Stimulated activated CD8-positive, alpha-beta memory T cell treated with anti-CD3 and anti-CD28 coated beads, Interleukin-7, amount 100 ng/mL, for 1 hour (primary cell): ENCODE results near the gene SLC4A4.

Experiments used
- DNase-seq, 2 donors: peaks; one replicate each; pipeline ENCODE4 v3.0.0-alpha.2; 2020; ENCODE audit warnings: low read depth in 2 of 2

SLC4A4 gene

GRCh38 chr4:71538528-71538927 lies 199.7 kb downstream of the SLC4A4 start:
- no peak for DNase-seq

- no peak for DNase-seq
Observed at GRCh38 chr4:71540749-71541269, 202.0 kb downstream of the SLC4A4 start.

- DNase-seq = no peak
Observed at GRCh38 chr4:71541541-71541940, 202.7 kb downstream of the SLC4A4 start.

- no peak for DNase-seq
Observed at GRCh38 chr4:71545168-71545567, 206.3 kb downstream of the SLC4A4 start.

- DNase-seq = no peak
Observed at GRCh38 chr4:71549516-71550160, 210.8 kb downstream of the SLC4A4 start.

GRCh38 chr4:71550220-71551165 lies 211.7 kb downstream of the SLC4A4 start:
- DNase-seq = no peak

GRCh38 chr4:71553605-71554004 lies 214.8 kb downstream of the SLC4A4 start:
- no peak for DNase-seq

- DNase-seq = no peak
Observed at GRCh38 chr4:71554025-71554424, 215.2 kb downstream of the SLC4A4 start.

GRCh38 chr4:71558248-71558647 lies 219.4 kb downstream of the SLC4A4 start:
- no peak for DNase-seq

GRCh38 chr4:71559957-71560571 lies 221.2 kb downstream of the SLC4A4 start:
- no peak for DNase-seq

GRCh38 chr4:71564775-71565174 lies 226.0 kb downstream of the SLC4A4 start:
- no peak for DNase-seq

GRCh38 chr4:71566856-71567255 lies 228.0 kb downstream of the SLC4A4 start:
- DNase-seq = no peak

GRCh38 chr4:71568131-71568530 lies 229.3 kb downstream of the SLC4A4 start:
- DNase-seq = no peak

GRCh38 chr4:71570492-71570891 lies 231.7 kb downstream of the SLC4A4 start:
- DNase-seq = no peak

- no peak for DNase-seq
Observed at GRCh38 chr4:71571346-71571745, 232.5 kb downstream of the SLC4A4 start.

- no peak for DNase-seq
Observed at GRCh38 chr4:71583971-71584370, 245.2 kb downstream of the SLC4A4 start.

GRCh38 chr4:71584585-71584984 lies 245.8 kb downstream of the SLC4A4 start:
- DNase-seq = no peak

- DNase-seq = no peak
Observed at GRCh38 chr4:71586087-71586763, 247.4 kb downstream of the SLC4A4 start.

GRCh38 chr4:71587995-71588394 lies 249.2 kb downstream of the SLC4A4 start:
- DNase-seq = no peak

- DNase-seq = no peak
Observed at GRCh38 chr4:71592793-71593192, 254.0 kb downstream of the SLC4A4 start.

GRCh38 chr4:71593311-71593710 lies 254.5 kb downstream of the SLC4A4 start:
- no peak for DNase-seq

- DNase-seq = no peak
Observed at GRCh38 chr4:71595576-71596108, 256.8 kb downstream of the SLC4A4 start.
